Activated T-cell treated with anti-CD3 and anti-CD28 coated beads for 48 hours (primary cell): Measurements from ENCODE around the gene ACKR3.

Experiments used
- DNase-seq: peaks from one replicate; pipeline ENCODE4 v3.0.0-alpha.2; 2020; ENCODE audit warnings: low read depth

The ACKR3 gene

GRCh38 chr2:236550290-236550689 is 19.3 kb upstream of the ACKR3 start:
- no peak for DNase-seq

GRCh38 chr2:236550701-236551465 is 18.7 kb upstream of the ACKR3 start:
- DNase-seq: no peak

GRCh38 chr2:236551471-236552211 is 18.0 kb upstream of the ACKR3 start:
- no peak for DNase-seq

- no peak for DNase-seq
These were observed 17.4 kb upstream of the ACKR3 start for GRCh38 chr2:236552212-236552542.

- DNase-seq: no peak
These were observed 16.9 kb upstream of the ACKR3 start for GRCh38 chr2:236552581-236553363.

GRCh38 chr2:236553522-236553921 is 16.1 kb upstream of the ACKR3 start:
- DNase-seq: no peak

GRCh38 chr2:236554629-236555282 is 14.9 kb upstream of the ACKR3 start:
- DNase-seq: no peak

GRCh38 chr2:236555481-236555880 is 14.1 kb upstream of the ACKR3 start:
- no peak for DNase-seq

GRCh38 chr2:236557306-236558030 is 12.2 kb upstream of the ACKR3 start:
- no peak for DNase-seq

GRCh38 chr2:236558036-236558435 is 11.6 kb upstream of the ACKR3 start:
- DNase-seq: no peak

- no peak for DNase-seq
These were observed 10.3 kb upstream of the ACKR3 start for GRCh38 chr2:236558993-236559978.

- DNase-seq: no peak
These were observed 7.8 kb upstream of the ACKR3 start for GRCh38 chr2:236561874-236562273.

GRCh38 chr2:236562434-236562833 is 7.2 kb upstream of the ACKR3 start:
- no peak for DNase-seq

- no peak for DNase-seq
These were observed 5.7 kb upstream of the ACKR3 start for GRCh38 chr2:236563953-236564352.

- DNase-seq: no peak
These were observed 4.4 kb upstream of the ACKR3 start for GRCh38 chr2:236565212-236565611.

GRCh38 chr2:236565879-236566402 is 3.7 kb upstream of the ACKR3 start:
- DNase-seq: no peak

GRCh38 chr2:236566596-236566995 is 3.0 kb upstream of the ACKR3 start:
- DNase-seq: no peak

- DNase-seq: peak; percentile 35
These were observed 1.3 kb upstream of the ACKR3 start for GRCh38 chr2:236568068-236568921.

- DNase-seq: no peak
These were observed 578 bp upstream of the ACKR3 start for GRCh38 chr2:236568922-236569572.
